ENCODE results near the gene KIAA0825.

Gene KIAA0825

DNA sequence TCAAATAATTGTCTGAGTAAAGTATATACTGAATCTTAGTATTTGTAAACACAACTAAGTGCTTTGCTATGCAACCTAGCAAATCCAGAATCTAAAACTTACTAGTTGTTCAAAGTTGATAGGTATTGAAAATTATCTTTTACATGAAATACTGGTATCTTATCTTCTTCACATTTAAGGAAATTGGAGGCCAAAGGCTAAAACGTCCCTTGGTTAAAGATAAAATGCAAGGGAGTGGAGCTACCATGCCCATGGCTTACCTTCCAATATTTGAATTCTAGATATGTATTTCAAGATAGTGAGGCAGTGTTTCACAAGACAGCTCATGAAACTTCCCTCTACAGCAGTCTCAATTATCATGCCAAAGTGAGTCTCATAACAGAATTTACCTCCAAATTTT is 373.5 kb downstream of the KIAA0825 start:
- no peak for DNase-seq (ENCODE audit: low read depth in 2 of 2)

DNA sequence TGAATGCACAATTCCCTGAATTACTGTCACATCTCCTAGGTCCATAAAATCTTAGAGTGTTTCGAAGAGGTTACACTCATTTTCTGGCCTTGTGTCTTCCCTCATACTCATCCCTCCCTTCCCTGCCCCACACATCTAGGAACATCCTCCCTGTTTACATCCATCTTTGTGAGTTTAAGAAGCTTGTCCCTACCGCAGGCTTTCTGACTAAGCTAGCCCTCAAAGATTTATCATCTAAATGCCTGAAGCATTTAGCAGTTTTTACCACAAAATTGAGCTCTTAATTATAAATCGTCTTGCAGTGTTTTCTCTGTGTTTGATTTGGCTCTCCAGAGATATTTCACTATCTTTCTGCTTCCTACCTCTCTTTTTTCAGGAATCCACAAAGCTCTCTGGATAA is 374.8 kb downstream of the KIAA0825 start:
- DNase-seq (ENCODE audit: low read depth in 2 of 2), result no peak

DNA sequence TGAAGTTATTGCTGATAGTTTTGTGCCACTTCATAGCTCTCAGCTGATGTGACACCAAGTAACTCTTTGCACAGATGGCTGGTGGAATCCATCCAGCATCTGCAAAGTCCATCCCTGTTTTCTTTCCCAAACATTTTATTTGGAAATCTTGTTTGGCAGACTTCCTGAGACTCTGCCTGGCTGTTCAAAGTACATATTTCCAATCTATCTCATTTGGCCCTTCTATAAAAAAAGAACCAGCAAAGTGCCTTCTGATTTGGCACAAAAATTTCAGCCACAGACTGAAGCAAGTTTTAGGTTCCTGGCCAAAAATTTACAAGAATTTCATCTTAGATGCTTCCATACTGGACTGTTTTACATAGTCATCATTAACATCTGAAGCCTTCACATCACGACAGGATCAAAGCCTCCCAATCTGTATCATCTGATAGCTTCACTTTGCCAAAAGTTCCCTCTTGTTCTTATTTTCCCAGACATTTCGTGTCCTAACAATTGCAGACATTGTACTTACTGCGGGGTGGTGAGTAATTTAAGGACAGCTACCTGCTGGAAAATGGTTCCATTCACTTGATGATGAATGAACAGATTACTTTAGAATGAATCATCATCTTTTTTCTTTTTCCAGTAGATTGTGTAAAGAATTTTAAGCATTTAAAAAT is 377.3 kb downstream of the KIAA0825 start:
- DNase-seq (ENCODE audit: low read depth in 2 of 2), result no peak

DNA sequence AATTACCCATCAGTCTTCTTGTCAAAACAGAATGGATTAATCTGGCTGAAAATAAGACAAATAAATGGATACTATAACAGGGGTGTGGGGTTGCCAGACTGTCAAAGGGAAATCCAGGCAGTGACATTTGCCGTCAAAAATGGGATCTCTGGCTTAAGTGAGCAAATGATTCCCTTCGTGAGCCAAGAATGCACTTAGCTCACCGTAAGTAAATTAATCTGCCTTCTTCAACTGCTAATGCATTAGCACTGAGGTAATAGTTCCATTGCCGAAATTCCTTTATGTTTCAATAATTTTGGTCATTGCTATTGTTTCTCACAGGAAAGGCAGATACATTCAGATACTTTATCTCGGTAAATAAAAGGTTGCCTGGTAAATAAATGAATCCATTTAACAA is 377.8 kb downstream of the KIAA0825 start:
- DNase-seq (ENCODE audit: low read depth in 2 of 2), result no peak

DNA sequence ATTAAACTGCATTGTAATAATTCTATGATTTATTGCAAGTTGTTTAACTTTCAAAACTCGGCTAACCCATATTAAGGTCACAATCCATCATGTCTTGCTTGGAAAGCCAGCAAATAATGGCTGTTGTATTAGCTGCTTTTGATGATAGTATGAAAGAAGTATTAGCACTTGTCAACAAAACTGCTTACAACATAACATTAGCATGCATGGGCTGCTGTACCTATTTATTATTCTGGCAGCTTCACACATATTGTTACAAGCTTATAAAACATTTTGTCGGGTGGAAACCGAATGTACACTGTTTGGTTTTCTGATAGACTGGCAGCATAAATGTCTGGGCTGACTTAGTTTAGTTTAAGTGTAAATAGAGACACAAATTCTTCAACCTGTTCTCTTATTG is 378.3 kb downstream of the KIAA0825 start:
- DNase-seq (ENCODE audit: low read depth in 2 of 2), result no peak

DNA sequence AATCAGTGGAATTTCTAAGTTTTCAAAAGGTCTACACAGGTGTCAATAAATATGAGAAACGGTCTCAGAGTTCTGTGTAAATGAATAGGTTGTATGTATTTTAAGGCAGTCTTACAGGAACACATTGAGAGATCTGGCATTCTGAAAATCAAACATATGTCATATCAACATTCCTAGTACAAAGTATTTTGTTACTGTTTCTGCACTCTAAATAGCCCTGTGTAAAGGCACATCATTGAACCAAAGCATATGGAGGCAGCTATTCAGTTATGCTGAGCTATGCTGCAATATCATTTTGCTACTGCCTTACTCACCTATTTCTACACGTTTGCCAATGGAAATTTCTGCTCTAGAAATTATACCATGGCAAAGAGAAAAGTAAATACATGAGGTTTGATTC is 379.1 kb downstream of the KIAA0825 start:
- no peak for DNase-seq (ENCODE audit: low read depth in 2 of 2)

DNA sequence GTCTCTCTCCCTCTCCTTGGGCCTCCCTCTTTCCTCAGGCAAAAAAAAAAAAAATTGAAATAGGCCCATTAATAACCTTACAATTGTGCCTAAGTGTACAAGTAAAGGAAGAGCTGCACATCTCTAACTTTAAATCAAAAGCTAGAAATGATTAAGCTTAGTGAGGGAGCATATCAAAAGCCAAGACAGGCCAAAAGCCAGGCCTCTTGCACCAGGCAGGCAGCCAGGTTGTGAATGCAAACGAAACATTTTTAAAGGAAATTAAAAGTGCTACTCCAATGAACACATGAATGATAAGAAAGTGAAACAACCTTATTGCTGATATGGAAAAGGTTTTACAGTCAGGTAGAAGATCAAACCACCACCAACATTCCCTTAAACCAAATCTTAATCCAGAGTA is 383.4 kb downstream of the KIAA0825 start:
- no peak for DNase-seq (ENCODE audit: low read depth in 2 of 2)

DNA sequence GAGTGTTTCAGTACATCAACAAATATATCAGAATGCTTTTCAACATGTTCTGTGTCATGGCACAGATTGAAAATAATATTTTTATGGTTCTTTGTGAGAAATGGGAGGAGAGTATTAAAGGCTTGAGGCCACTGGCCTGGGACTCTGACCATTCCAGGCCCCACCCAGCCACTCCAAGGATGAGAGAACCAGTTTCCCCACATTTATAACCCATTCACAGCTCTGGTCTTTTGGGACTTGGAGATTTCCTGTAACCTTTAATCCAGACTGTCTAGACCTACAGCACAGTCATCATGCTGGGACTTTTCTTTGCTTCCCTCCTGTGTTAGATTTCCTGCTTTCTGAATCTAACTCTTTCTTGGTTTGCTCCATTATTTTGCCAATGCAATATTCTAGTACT is 389.6 kb downstream of the KIAA0825 start:
- DNase-seq (ENCODE audit: low read depth in 2 of 2), result no peak

DNA sequence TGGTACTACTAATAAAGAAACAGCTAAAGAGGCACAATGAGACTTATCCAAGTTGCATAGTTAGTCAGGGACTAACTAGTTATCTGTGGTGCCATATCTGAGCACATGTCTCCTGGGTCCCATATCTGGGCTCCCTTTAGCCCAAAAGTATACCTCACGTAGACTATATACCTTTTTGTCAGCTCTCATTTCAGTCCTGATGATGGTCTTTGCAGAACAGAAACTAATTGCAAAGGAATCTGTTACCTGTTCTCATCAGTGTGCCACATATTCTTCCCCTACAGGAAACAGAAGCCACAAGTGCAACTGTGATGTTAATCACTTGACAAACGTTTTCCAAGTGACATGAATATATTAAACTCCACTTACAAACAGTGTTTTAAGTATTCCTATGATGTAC is 395.2 kb downstream of the KIAA0825 start:
- no peak for DNase-seq (ENCODE audit: low read depth in 2 of 2)

DNA sequence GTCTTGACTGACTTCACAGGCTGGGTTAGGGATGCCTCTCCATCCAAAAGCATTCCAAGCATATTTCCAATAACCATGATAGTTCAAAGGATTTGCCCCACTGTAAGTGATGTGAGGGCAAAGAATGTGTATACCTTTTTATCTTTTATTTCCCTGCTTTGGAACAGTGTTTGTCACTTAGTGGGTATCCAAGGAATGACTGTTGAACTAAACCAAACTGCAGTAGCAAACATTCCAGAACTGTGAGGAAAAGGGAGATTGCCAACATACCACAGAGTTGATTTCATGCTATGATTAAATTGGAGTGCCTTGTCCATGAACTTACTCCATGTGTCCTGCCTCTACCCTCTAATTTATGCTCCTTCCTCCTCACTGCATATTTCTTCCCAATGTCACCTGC is 400.0 kb downstream of the KIAA0825 start:
- DNase-seq (ENCODE audit: low read depth in 2 of 2), result no peak

DNA sequence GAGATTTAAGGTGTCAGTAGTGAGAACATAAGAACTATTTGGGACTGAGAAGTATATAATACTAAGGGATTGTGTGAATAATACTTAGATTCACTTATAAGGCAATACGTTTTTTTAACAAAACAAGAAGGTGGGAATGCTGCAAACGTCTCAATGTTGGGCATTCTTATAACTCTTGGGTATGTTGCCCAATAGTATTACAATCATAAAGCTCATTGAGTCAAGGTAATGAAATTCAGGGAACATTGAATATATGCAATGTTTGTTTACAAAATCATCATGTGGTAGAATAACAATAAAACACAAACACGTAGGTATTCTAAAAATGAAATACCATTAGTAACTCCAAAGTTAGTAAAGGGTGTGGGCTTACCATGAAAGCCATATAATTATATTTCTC is 400.7 kb downstream of the KIAA0825 start:
- no peak for DNase-seq (ENCODE audit: low read depth in 2 of 2)

DNA sequence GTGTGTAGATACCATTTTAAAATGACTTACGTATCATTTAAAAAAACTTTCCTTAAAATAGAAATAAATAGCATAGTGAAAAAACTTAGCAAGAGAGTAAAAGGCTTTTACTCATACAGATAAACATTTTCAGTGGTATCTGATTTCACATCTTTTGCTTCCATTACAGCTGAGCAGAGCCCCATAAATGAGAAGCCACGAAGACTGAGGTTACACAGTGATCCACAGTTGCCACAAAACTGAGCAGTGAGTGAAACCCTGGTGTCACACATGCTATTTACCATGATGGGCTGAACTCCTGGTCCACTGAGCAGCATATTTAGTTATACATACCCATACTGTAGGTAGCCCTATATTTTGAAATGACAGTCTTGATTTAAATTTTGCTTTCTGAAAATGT is 401.2 kb downstream of the KIAA0825 start:
- no peak for DNase-seq (ENCODE audit: low read depth in 2 of 2)

DNA sequence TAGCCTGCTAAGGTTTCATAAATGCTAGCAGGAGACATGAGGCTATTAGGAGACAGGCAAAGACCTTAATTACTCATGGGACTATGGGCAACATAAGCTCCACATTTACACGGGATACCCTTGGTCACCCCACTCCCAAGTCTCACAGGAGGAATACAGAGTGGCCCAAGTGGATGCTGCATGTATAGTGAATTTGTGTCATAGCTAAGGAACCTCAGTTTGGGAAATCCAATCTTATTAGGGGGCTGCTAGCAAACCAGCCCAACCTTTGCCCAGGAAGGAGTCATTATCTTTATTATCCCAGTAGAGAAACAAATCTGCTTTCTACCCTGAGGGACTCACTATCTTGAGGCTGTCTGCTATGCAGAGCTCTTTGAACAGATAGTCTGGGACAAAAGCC is 405.9 kb downstream of the KIAA0825 start:
- no peak for DNase-seq (ENCODE audit: low read depth in 2 of 2)

DNA sequence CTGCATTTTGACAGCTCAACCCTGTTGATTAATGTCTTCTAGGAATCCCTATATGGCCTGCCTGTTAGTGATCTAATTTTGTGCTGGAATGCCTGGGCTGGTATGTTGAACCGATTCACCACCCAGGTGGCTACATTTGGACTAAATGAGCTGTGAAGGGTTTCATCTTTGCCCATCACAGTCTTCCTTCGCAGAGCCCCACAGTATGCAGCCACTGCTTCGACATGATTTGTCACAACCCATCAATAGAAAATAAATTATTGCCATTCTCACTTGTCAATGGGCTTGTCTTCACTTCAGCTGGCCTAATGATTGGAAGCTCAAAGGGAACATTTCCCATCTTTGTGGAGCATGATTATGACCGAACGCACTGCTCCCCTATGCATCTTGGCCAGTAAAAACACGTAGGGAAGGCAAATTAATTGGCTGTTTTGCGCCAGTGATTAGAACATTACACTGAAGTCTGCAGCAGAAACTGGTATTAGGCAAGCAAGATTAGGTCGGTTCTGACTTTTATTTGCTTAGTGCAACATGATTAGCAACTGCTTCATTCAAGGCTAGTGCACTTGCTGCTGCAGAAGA is 408.5 kb downstream of the KIAA0825 start:
- DNase-seq (ENCODE audit: low read depth in 2 of 2), result no peak

DNA sequence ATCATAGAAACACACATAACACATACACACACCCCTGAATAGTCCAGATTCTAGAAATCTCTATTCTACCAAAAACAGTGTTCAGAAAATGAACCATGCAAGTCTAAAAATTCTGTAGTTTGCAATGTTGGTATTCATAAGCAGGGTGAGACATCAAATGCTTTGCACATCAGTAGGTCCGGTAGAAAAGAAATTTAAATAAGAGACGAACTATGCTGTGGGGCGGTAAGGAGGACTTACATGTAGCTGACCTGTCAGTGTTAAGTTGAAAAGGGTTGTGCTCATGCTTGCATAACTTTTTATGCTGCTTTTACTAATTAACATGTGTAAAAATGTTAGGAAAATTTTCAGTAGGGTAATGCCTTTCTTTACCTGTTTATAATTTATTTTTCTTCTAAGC is 409.1 kb downstream of the KIAA0825 start:
- DNase-seq (ENCODE audit: low read depth in 2 of 2), result no peak

DNA sequence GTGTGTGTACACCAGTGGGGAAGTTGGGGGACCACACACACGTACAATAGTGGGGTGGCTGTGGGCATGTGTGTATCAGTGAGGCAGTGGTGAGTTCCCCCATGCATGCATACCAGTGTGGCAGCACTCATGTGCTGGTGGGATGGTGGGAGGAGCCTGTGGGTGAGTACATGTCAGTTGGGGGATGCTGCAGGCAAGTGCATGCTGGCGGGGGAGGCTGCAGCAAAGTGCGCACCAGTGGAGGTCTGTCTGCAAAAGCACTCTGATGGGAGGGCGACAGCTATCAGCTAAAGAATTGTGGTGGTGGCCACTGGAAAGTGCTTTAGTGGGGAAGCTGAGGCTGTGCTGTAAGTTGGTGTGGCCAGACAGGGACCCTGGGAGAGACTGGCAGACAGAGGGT is 418.8 kb downstream of the KIAA0825 start:
- DNase-seq (ENCODE audit: low read depth in 2 of 2), result no peak

DNA sequence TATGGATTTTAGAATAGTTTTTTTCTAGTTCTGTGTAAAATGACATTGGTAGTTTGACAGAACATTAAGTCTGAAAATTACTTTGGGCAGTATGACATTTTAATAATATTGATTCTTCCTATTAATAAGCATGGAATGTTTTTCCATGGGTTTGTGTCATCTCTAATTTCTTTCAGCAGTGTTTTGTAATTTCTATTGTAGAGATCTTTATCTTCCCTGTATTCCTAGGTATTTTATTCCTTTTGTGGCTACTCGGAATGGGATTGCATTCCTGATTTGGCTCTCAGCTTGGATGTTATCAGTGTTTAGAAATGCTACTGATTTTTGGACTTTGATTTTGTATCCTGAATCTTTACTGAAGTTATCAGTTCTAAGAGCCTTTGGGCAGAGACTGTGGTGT is 420.4 kb downstream of the KIAA0825 start:
- DNase-seq (ENCODE audit: low read depth in 2 of 2), result no peak

DNA sequence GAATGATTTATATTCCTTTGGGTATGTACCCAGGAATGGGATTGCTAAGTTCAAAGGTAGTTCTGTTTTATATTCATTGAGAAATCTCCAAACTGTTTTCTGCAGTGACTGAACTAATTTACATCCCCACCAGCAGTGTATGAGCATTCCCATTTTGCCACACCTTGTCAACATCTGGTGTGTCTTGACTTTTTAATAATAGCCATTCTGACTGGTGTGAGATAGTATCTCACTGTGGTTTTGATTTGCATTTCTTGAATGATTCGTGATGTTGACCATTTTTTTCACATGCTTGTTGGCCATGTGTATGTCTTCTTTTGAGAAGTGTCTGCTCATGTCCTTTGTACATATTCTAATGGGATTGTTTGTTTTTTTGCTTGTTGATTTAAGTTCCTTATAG is 421.5 kb downstream of the KIAA0825 start:
- DNase-seq (ENCODE audit: low read depth in 2 of 2), result no peak

DNA sequence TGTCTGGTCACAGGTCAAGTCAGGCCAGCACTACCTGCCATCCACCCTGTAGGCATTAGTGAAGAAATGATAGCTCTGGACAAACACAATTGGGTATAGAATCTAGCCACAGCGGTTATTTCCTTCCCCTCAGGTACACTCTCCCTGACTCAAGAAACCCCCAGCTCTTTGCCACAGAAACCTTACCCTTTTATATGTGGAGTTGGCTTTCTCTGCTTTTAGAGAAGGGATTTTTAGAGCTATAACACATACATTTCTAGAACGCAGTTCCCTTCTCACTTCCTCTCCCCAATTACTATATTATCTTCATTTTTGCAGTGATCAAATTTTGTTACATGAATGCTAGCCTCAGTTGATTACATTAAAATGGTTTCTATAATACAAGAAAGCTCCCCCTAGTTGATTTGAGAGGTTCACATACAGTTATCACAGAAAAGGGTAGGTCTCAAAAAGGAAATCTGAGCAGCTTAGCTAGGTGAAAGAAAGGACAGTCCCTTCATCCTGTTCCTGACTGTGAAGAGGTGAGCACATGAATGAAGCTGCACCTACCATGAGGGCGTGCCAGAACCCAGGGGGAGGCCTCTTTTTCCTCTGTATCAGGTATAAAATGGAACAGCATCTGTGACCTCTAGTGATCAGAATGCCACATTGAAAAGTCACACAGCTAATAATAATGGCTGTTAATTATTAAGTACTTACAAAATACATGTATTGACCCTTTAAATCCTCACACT is 425.6 kb downstream of the KIAA0825 start:
- DNase-seq (ENCODE audit: low read depth in 2 of 2), result no peak

DNA sequence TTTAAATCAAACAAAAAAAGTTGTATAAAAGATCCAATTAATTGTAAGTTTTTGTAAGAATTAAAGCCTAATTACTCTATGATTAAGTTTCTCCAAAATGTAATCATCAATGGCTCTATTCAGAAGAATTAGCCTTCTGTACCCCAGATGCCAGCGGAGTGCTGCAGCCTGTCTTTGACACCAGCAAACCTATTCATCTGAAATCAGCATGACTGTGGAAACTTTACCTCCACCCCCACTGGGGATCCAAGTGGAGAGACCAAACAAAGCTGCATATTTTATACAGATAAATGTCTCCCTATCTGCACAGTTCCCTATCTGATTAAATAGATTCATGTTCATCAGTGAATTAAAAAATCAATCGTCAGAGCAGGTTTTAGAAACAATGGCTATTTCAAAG is 426.8 kb downstream of the KIAA0825 start:
- no peak for DNase-seq (ENCODE audit: low read depth in 2 of 2)

DNA sequence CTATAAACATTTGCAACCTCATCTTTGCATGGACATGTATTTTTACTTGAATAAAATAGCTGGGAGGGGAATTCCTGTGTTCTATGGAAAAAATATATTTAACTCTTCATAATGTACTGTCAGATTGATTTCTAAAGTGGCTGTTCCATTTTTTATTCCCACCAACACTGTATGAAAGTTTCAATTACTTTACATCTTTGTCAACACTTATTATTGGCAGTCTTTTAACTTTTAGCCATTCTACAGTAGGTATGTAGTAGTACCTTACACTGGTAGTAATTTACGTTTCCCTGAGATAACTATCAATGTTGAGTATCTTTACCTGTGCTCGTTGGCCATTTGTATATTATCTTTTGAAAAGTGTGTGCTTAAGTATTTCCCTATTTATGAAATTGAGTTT is 429.7 kb downstream of the KIAA0825 start:
- no peak for DNase-seq (ENCODE audit: low read depth in 2 of 2)

DNA sequence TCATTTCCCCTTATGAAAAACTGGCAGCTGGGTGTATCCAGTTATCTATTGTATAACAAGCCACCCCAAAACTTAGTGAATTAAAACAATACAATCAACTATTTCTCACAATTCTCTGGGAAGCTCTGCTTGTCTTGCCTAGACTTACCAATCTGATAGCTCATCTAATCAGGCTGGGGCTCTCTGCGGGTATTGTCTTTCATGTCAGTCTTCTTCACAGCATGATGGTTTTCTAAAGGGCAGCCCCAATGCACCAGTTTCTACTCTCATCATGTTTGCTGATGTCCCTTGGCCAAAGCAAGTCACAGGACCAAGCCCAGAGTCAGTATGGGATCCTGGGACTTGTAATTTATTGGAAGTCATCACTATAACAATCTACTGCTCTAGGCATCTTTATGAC is 433.5 kb downstream of the KIAA0825 start:
- no peak for DNase-seq (ENCODE audit: low read depth in 2 of 2)

DNA sequence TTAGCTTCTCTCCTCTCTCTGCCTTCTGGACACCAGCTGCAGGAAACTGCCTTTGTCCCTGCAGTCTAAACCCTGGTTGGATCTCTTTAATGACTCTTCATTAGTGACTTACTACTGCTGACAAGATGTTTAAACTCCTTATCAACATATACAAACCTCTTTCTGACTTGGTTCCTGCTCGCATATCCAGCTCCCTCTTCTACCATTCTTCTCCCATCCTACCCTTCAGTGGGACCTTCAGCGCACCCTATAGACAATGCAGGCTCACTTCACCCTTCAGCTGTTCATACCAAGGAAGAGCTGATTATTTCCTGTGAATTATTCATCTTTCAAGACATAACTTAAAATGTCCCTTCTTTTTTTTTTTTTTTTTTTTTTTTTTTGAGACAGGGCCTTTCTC is 436.5 kb downstream of the KIAA0825 start:
- DNase-seq (ENCODE audit: low read depth in 2 of 2), result no peak

DNA sequence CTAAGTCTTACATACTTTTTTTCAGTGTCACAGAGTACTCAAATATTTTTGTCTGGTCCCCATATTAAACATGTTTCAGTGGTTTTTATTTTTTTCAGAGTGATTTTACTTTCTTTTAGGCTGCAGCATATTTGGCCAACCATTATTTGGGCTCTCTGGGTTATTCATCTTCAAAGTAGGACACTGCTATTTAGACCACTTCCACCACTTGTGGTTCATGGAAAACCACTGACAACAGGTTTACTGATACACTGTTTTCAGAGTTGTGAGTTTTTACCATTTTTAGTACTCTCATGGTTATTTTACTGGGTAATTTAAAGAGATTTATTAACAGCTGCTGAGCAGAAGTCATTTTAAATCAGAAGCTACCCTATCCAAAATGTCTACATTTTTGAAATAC is 437.6 kb downstream of the KIAA0825 start:
- no peak for DNase-seq (ENCODE audit: low read depth in 2 of 2)

Measured in activated CD4-positive, alpha-beta T cell treated with anti-CD3 and anti-CD28 coated beads for 24 hours (primary cell).